ENCODE measurements around the gene TOM1L2.
A peak's percentile ranks its signal among the peaks of the same experiment; 100 is the strongest.
"Not testable (repeated sequence)": the region's sequence is repeated elsewhere in the genome, so short reads cannot be mapped to it uniquely, and the experiment has no call there.

The TOM1L2 gene

DNA sequence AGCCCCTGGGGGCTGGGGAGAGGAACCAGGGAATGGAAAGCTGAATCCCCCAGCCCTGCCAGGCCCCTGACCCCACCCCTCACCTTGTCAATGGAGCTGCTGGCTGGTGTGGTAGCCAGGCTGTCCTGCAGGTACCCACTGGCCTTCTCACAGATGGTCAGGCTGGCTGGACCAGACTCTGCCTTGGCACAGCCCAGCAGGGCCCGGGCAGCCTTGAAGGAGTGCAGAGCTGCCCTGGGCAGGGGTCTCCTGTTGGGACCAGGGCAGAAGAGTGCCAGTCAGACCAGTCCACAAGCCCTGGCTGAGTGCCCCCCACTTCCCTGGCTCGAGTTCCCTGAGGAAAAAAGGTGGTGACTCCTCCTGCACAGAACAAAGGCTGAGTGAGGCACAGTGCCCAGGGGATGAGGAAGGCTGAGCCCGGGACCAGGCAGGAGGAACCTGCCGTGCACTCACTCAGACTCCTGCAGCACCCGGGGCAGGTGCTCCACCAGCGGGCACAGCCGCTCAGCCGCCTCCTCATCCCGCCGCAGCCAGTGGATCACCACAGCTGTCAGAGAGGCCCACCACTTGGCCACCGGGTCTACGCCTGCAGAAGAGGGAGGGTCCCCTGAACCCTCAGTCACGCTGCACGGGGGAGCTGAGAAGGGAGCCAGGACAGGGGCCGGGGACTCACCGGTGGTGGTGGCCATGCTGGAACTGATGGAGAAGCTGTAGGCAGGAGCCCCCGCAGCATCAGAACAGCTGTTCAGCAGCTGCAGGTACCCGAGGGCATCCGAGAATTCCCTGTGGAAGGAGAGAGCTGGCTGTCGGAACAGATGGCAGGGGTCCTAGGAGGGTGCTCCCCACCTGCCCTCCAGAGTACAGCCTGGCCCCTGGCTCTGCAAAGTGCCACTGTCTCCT lies 157.8 kb downstream of the TOM1L2 start:
- no peak for DNase-seq

- DNase-seq = no peak
These were observed 158.5 kb downstream of the TOM1L2 start for GRCh38 chr17:17813725-17814095.

- DNase-seq = no peak
These were observed 159.0 kb downstream of the TOM1L2 start for GRCh38 chr17:17813055-17813724.

DNA sequence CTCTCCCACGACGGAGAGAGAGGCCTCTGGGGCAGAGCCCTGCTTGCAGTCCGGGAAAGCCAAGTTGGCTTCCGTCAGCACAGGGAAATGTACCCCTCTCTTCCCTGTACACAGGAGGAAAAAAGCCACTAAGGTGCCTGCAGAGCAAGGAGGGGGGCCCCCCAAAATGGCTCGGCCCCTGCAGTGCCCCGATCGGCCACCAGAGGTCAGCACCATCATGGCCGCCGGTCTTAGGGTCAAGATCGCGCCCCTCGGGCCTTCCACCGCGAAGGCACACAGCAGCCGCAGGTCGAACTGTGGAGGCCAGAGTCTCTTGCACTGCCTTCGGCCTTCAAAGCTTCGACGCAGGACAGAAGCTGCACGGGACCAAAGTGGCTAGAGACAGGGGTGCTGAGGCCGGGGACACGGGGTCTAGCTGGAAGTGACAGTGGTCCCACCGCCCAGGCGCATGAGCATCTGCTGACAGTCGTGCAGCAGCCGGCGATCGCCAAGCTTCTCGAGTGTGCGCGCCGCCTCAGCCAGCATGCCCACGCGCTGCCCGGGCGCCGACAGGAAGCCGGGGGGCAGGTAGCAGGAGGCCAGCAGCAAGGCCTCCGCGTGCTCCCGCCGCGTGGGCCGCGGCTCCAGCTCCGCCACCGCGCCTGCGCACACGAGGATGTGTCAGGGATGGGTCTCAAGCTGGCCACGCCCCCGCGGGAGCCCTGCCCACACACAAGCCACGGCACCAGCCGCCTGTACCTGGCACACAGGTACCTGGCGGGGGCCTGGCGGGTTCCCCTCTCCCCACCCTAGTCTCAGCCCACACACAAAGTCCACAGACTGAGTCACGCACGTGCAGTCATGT lies 159.8 kb downstream of the TOM1L2 start:
- DNase-seq = peak in 1 of 2 donors; percentile 80

- no peak for DNase-seq
These were observed 160.6 kb downstream of the TOM1L2 start for GRCh38 chr17:17811381-17812210.

GRCh38 chr17:17810895-17811248 lies 161.3 kb downstream of the TOM1L2 start:
- DNase-seq = no peak

DNA sequence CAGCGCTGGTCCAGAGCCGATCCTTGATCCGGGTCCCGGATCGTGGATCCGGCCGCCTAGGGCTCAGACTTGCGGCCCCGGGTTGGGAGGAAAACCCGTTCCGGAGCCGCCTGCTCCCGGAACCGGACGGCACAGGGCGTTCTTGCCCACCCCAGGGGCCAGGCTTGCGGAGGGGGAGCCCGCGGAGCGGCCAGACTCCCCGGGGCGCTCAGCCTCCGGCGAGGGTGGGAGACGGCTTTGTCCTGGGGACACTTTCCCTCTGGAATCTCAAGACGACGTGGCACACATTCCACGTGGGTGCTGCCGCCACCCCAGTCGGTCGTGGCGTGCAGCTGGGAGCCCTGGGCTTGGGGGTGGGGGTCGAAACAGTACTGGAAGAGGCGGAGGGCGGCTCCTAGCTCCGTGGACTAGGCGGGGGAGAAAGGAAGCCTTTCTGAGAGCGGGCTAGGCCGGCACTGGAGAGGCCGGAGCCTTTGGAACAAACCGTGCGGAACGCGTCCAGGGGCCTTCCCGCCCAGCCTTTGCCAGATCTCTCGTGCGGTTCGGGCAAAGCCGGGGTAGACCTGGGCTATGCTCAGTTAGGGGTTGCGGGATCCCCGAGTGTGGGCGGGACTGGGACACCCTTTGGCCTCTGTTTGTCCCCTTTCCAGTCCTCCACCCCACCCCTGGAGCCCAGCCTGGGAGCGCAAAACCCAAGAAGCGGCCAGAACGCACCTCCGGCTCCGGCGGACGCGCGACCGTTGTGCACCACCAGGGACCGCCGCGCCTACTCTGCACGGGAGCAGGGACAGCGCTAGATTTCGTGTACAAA lies 161.9 kb downstream of the TOM1L2 start:
- no peak for DNase-seq

- no peak for DNase-seq
These were observed 162.6 kb downstream of the TOM1L2 start for GRCh38 chr17:17809531-17810083.

DNA sequence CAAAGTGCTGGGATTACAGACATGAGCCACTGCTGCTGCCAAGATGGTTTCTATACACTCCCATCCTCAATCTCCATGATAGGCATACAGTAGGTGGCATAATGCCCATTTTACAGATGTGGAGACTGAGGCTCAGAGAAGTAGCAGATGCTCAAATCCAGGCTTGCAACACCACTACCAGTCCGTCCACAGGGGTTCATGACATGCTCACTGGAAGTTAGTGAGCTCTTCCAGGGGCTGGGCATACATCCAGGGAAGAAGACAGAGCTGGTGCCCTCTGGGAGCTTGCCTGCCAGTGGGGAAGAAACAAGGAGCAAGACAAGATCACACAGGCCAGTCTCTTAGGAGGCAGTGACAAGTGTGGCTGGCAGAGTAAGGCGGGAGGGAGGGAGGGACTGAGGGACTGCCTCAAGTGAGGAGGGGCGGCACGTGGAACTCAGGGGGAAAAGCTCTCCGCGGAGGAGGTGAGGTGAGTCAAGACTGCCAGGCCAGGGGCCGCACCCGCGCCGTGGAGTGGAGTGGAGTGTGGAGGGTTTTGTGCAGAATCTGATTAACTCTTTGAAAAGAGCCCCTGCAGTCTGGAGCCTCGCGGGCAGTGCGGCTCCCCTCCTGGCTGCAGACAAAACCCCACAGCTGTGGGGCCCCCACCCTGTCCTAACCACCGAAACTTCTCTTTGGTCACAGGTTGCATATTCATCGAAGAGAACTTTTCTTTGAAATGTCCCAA lies 163.3 kb downstream of the TOM1L2 start:
- no peak for DNase-seq

- DNase-seq = not testable (repeated sequence)
These were observed 164.0 kb downstream of the TOM1L2 start for GRCh38 chr17:17808200-17808599.

- DNase-seq = no peak
These were observed 164.8 kb downstream of the TOM1L2 start for GRCh38 chr17:17807440-17807839.

GRCh38 chr17:17806611-17807274 lies 165.5 kb downstream of the TOM1L2 start:
- no peak for DNase-seq

GRCh38 chr17:17806035-17806434 lies 166.2 kb downstream of the TOM1L2 start:
- no peak for DNase-seq

DNA sequence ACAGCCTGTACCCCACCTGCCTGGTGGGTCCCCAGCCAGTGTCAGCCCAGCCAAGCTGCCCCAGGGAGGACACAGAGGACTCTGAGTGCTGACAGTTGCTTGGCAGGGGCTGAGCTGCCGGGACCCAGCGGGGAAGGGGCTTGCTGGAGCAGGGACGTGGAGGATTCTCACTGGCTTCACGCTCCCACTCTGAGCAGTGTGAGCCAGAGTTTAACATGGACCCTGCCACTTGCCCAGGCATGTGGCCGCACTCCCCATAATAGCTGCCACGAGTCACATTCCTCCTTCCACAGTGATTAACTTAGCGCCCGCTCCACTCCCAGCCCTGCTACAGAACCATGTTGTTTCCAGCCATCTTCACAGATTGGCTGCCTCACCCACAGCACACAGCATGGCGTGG lies 166.6 kb downstream of the TOM1L2 start:
- DNase-seq = no peak

DNA sequence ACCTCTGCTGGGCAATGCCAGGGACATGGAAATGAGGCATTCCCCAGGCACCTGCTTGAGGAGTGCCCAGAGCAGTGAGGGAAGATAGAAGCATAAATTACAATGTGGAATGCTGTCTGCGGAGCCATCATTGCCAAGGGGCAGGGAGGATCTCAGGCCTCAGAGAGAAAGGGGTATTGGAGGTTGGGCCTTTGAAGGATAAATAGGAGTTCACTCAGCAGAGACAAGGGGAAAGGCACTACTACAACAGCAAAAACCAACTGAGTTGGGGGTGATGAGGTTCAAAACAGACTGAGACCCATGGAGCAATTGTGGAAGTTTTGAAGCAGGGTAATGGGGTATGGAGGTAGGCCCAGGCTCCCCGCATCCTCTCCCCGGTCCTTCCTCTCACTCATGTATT lies 168.2 kb downstream of the TOM1L2 start:
- DNase-seq = no peak

DNA sequence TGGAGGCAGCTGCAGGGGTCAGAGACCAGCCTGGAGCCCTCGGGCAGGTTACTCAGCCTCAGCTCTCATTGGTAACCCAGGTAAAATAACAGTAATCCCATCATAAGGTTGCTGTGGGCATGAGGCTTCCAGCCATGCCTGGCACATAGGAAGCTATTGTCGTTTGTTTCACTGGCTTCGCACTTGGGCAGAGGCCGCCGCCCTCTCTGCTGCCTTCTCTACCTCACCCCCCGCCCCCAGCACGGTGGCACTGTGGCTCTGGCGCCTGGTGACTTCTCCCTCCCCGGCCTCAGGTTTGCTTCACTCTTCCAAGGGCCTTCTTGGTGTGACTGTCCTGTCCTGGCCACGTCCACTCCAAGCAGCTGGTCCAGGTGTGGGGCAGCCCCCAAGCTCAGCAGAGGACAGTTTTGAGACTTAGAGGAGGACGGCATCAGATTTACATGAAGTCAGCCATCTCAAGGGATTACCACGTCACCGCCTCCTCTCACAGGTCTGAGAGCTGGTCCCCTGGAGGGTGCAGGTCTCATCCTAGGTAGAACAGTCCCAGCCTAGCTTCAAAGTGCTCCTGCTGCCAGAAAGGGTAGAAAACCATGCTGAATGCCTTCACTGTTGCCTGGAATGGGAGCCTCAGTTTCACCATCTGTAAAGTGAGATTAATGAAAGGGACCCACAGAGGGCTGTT lies 170.3 kb downstream of the TOM1L2 start:
- no peak for DNase-seq

DNA sequence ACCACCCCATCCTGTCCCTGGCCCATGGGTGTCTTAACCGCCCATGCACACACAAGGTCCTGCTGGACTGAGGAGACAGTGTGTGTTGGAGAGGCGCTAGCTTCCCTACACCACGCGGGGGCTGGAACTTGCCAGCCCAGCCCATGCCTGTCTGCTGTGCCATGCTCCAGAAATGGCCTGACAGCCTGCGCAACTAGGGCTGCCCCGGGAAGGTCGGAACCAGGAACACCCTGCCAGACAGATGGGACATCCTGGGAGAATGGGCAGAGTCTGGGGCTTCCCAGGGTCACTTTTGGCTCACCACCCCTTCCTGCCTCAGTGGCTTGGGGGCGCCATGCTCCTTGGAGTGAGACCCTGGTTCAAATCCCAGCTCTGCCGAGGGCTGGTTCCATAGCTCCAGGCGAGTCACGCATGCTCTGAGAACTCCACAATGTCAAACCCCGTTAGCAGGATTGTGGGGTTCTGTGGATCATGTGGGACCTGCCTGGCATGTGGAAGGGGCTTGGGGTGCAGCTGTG lies 171.6 kb downstream of the TOM1L2 start:
- no peak for DNase-seq

DNA sequence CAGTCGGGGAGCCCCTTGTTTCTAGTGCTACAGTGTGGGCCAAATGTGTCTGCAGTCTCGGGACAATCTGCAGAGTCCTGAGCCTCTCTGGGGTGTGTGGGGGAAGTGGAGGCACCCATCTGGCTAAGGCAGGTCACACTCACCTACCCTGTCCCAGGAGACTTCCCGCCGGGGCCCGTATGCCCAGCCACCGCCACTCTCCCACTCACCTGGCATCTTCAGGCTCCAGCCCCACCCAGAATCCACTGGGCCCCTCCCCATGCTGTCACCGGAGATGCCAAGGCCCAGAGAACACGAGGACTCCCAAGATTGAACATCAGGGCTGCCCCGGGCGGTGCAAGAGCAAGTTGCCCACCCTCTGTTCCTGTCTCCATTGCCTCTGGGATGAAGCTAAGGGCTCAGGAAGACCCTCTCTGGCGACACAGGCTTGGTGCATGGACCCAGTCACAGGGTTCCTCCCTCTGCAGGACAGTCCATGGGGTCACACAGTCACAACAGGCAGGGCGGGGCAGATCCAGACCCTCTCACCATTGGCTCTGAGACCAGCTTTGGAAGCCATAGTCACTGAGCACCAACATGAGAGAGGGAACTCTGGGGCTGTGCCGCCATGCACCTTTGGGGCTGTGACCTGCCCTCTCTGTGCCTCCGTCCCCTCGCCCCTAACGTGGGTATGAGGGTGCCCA lies 173.5 kb downstream of the TOM1L2 start:
- DNase-seq = no peak

All from inflammatory macrophage treated with lipopolysaccharide for 1 hour (primary cell).